HG02884 (cell line): Measurements from ENCODE around the gene NT5C3A.

ENCODE experiments used
- ATAC-seq: cut with Tn5 transposase; IDR thresholded peaks from one replicate; pipeline ENCODE4 v1.9.1; 2021; ENCODE audit warnings: mild to moderate bottlenecking, moderate library complexity; ENCODE audit not compliant: unreplicated experiment

Gene NT5C3A

GRCh38 chr7:33076737-33077136, 14.2 kb upstream of the NT5C3A start:
- ATAC-seq, result no peak

- ATAC-seq, result no peak
Measured at GRCh38 chr7:33075818-33076518, 13.4 kb upstream of the NT5C3A start.

GRCh38 chr7:33073243-33073642, 10.7 kb upstream of the NT5C3A start:
- no peak for ATAC-seq

GRCh38 chr7:33072471-33072870, 9.9 kb upstream of the NT5C3A start:
- ATAC-seq, result no peak

- no peak for ATAC-seq
Measured at GRCh38 chr7:33070831-33071230, 8.3 kb upstream of the NT5C3A start.

GRCh38 chr7:33070277-33070676, 7.7 kb upstream of the NT5C3A start:
- ATAC-seq, result no peak

DNA sequence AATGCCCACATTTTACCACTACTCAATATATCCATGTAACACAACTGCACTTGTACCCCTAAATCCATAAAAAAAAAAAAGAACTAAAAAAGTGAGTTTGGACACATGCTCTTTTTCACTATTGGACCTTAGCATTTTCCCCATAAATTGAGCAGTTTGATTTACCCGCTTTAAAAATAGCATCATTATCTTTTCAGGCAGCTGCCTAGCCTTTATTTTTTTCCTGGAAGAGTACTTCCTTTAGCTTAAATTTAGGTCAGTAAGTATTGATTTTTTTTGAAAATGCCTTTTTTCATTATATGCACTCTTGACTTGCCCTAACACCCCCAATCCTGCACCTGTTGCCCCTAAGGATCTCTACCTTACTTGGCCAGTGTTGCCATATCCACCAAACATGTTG, 5.3 kb upstream of the NT5C3A start:
- no peak for ATAC-seq

GRCh38 chr7:33066771-33067170, 4.2 kb upstream of the NT5C3A start:
- ATAC-seq, result no peak

GRCh38 chr7:33065981-33066380, 3.4 kb upstream of the NT5C3A start:
- no peak for ATAC-seq

GRCh38 chr7:33062782-33063443, 337 bp upstream of the NT5C3A start:
- peak; percentile 96 for ATAC-seq

- no peak for ATAC-seq
Measured at GRCh38 chr7:33061282-33061937, 1.2 kb downstream of the NT5C3A start.

DNA sequence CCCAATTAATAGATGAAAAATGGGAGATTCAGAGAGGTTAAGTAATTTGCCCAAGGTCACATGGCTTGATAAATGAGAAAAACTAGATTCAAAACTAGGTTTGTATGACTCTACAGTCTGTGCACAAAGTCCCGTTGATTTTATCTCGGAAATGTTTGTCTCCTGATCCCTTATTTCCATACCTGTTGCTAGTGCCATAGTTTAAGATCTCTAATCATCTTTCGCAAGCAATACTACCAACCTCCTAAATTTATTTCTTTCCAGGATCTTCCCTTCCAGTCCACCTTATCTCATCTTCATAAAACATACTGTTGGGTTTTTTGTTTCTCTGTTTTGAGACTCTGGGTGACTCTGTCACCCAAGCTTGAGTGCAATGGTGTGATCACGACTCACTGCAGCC, 2.9 kb downstream of the NT5C3A start:
- no peak for ATAC-seq

DNA sequence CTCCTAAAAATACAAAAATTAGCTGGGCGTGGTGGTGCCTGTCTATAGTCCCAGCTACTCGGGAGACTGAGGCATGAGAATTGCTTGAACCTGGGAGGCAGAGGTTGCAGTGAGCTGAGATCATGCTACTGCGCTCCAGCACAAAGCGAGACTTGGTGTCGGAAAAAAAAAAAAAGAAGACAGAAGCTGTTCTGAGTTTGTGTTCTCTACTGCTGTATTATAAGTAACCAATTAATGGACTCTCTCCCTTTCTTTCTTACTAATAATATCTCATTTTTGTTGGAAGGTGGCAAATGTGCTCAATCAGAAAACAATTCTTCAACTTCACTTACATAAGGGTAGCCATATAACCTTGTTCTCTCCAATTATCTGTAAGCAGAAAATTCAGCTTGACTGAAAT, 7.4 kb downstream of the NT5C3A start:
- no peak for ATAC-seq

GRCh38 chr7:33054261-33054964, 8.2 kb downstream of the NT5C3A start:
- no peak for ATAC-seq

- no peak for ATAC-seq
Measured at GRCh38 chr7:33053721-33054120, 8.9 kb downstream of the NT5C3A start.

- peak; percentile 59 for ATAC-seq
Measured at GRCh38 chr7:33050535-33051318, 11.8 kb downstream of the NT5C3A start.

DNA sequence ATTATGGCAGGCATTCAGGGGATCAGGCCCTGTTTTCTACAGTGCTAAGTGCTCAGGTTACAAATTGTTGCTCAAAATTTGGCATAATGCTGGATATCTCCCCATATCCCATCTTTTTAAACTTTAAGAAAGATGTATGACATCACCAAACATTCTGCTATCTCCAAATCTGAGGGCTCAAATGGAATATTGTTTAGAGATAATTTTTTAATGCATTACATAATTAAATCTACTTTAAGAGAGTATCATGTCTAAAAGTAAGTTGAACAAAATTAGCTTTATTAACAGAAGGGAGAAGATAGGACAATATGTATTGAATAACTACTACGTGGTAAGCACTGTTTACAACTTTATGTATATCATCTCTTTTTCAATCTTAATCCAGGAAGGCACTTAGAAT, 13.9 kb downstream of the NT5C3A start:
- ATAC-seq, result no peak

DNA sequence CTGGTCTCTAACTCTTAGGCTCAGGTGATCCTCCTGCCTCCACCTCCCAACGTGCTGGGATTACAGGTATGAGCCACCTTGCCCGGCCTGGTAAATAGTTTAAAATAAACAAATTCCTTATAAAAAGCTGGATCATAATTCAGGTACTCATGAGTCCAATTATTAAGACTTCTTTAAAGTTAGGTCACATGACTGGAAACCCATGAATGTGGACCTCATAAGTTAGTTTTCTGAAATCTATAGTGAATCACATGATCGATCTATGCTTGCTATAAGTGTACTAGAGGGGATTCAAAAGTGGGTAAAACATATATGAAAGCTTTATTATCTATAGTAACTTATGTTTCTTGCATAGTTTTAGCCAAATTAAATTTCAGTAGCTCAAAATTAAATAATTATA, 14.3 kb downstream of the NT5C3A start:
- no peak for ATAC-seq

- peak; percentile 38 for ATAC-seq
Measured at GRCh38 chr7:33044986-33045385, 17.6 kb downstream of the NT5C3A start.

DNA sequence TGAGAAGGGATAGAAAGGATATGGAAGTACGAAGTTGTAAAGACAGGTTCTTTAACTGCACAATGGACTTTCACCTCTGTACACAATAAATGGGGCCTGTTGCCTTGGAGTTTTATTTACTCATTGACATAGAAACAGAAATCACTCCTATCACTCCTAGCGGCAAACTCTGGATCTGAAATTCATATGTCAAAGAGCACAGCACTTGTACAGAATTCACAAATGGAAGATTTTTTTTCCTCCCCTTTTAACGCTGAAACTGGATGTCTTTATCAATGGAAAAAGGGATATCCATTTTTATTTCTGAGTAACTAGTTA, 18.2 kb downstream of the NT5C3A start:
- no peak for ATAC-seq
